Mesenchymal stem cell (in vitro differentiated cells and primary cell): ENCODE data around the gene TECPR1.

ENCODE experiments used
- DNase-seq: peaks from one replicate; pipeline ENCODE4 v3.0.0-alpha.2; 2013
- H2AFZ ChIP-seq: one replicate; pipeline ENCODE4 v1.6.1; 2013; ENCODE audit warnings: low read depth, mild to moderate bottlenecking, control low read depth, inconsistent platforms, low read length, moderate library complexity
- H2AK5ac ChIP-seq: 2 replicates; pipeline ENCODE4 v1.6.1; 2013; ENCODE audit warnings: low read length, moderate library complexity, mild to moderate bottlenecking, inconsistent platforms; ENCODE audit not compliant: severe bottlenecking
- H2BK120ac ChIP-seq: one replicate; pipeline ENCODE4 v1.6.1; 2013; ENCODE audit warnings: low read depth, mild to moderate bottlenecking, inconsistent platforms, low read length, moderate library complexity
- H2BK12ac ChIP-seq, 2 experiments: one replicate each; pipeline ENCODE4 v1.6.1; 2013; ENCODE audit warnings: inconsistent platforms in 2 of 2, low read length in 2 of 2, mild to moderate bottlenecking in 2 of 2, moderate library complexity in 2 of 2, control low read depth in 1 of 2
- H2BK15ac ChIP-seq: one replicate; pipeline ENCODE4 v1.6.1; 2013; ENCODE audit warnings: mild to moderate bottlenecking, low read depth, inconsistent platforms; ENCODE audit not compliant: poor library complexity, severe bottlenecking
- H2BK5ac ChIP-seq: 2 replicates; pipeline ENCODE4 v1.6.1; 2013; ENCODE audit warnings: low read depth, mild to moderate bottlenecking, low read length, control low read depth, inconsistent platforms; ENCODE audit not compliant: poor library complexity, severe bottlenecking
- H3K14ac ChIP-seq, 2 experiments: one replicate each; pipeline ENCODE4 v1.6.1; 2013; ENCODE audit warnings: inconsistent platforms in 2 of 2, low read length in 2 of 2, control low read depth in 1 of 2, mild to moderate bottlenecking in 1 of 2, moderate library complexity in 1 of 2
- H3K18ac ChIP-seq, 2 experiments: one replicate each; pipeline ENCODE4 v1.6.1; 2013; ENCODE audit warnings: inconsistent platforms in 2 of 2, low read length in 2 of 2, control low read depth in 1 of 2, low read depth in 1 of 2, mild to moderate bottlenecking in 1 of 2
- H3K23ac ChIP-seq, 2 experiments: one replicate each; pipeline ENCODE4 v1.6.1; 2013; ENCODE audit warnings: inconsistent platforms in 2 of 2, low read length in 2 of 2, mild to moderate bottlenecking in 2 of 2, moderate library complexity in 2 of 2, control low read depth in 1 of 2
- H3K27ac ChIP-seq: 2 replicates; pipeline ENCODE4 v1.5.1; 2013; ENCODE audit warnings: mild to moderate bottlenecking, moderate library complexity, low read length, control low read depth, inconsistent platforms; ENCODE audit not compliant: poor library complexity, severe bottlenecking
- H3K27me3 ChIP-seq, 2 experiments: 2 replicates each; pipeline versions ENCODE4 v1.6.1 to v1.7.0; 2013; ENCODE audit warnings: low read length in 2 of 2, mild to moderate bottlenecking in 2 of 2, moderate library complexity in 2 of 2, control low read depth in 1 of 2, inconsistent platforms in 1 of 2; ENCODE audit not compliant: control insufficient read depth in 1 of 2, insufficient read depth in 1 of 2
- H3K36me3 ChIP-seq, 2 experiments: 2 replicates each; pipeline versions ENCODE4 v1.6.1 to v1.7.0; 2013; ENCODE audit warnings: low read length in 2 of 2, control low read depth in 1 of 2, inconsistent platforms in 1 of 2, low read depth in 1 of 2, mild to moderate bottlenecking in 1 of 2; ENCODE audit not compliant: insufficient read depth in 2 of 2, control insufficient read depth in 1 of 2
- H3K4ac ChIP-seq, 2 experiments: one replicate each; pipeline ENCODE4 v1.6.1; 2013; ENCODE audit warnings: inconsistent platforms in 2 of 2, low read length in 2 of 2, mild to moderate bottlenecking in 2 of 2, moderate library complexity in 2 of 2, control low read depth in 1 of 2, low read depth in 1 of 2
- H3K4me1 ChIP-seq: 2 replicates; pipeline ENCODE4 v1.6.1; 2013; ENCODE audit warnings: low read depth, low read length, control low read depth; ENCODE audit not compliant: control insufficient read depth, insufficient read depth
- H3K4me2 ChIP-seq: 2 replicates; pipeline ENCODE4 v1.6.1; 2013; ENCODE audit warnings: low read length, mild to moderate bottlenecking, inconsistent platforms; ENCODE audit not compliant: poor library complexity, severe bottlenecking
- H3K4me3 ChIP-seq, 2 experiments: 2 replicates each; pipeline versions ENCODE4 v1.5.1 to v1.7.0; 2013; ENCODE audit warnings: low read length in 2 of 2, mild to moderate bottlenecking in 2 of 2, control low read depth in 1 of 2, low read depth in 1 of 2; ENCODE audit not compliant: insufficient read depth in 1 of 2
- H3K79me1 ChIP-seq: replicated peaks from 2 replicates; pipeline ENCODE4 v1.6.1; 2013; ENCODE audit warnings: mild to moderate bottlenecking, control low read depth, low read length, inconsistent platforms; ENCODE audit not compliant: poor library complexity, severe bottlenecking
- H3K9ac ChIP-seq: 2 replicates; pipeline ENCODE4 v1.7.0; 2013; ENCODE audit warnings: mild to moderate bottlenecking, low read length, moderate library complexity
- H3K9me3 ChIP-seq: 2 replicates; pipeline ENCODE4 v1.7.0; 2013; ENCODE audit warnings: mild to moderate bottlenecking, low read length; ENCODE audit not compliant: control insufficient read depth
- H4K8ac ChIP-seq: one replicate; pipeline ENCODE4 v1.6.1; 2013; ENCODE audit warnings: inconsistent platforms, mild to moderate bottlenecking, low read length, moderate library complexity
- H4K91ac ChIP-seq: one replicate; pipeline ENCODE4 v1.6.1; 2013; ENCODE audit warnings: mild to moderate bottlenecking, low read length, inconsistent platforms
- WGBS: methylation state at CpG from one replicate; pipeline ENCODE4 v1.1.7; 2013; ENCODE audit warnings: mixed read lengths; 5-methylcytosine and 5-hydroxymethylcytosine counted together

Gene TECPR1

DNA sequence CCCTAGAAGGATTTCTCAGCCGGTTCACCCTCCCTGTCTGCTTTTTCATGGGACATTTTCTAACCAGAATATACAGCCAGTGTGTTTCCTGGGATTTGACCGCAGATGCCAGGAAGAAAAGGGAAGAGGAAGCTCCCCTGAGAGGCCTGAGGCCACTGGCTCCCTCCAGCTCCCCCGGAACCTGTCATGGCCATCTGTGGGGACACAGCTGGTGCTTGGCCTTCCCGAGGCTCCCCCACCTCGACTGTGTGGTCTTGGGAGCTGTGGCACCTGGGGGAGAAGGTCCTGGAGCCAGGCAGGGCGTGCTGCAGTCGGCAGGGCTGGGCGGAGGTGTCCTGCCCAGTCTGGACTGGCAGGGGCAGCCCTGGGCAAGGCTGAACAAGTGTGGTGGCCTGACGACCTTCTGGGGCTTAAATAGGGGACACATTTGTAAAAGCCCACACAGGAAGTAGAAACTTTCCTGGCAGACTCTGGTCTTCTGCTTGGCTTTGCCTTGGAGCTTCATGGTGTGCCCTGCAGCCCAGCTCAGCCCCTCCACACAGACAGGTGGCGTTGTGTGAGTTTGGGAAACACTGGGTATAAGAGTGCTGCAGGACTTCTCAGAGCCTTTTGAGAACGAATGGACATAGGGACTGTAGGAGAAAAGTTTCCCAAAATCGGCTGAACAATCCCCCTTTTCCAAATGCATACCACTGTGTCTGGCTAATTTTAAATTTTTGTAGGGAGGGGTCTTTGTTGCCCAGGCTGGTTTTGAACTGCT, 36.2 kb upstream of the TECPR1 start:
- Histone ChIP-seq H3K36me3 (peaks cover 70 to 79% of the 10 kb centered on the region in 2 experiments), H4K8ac (no peak overlapping the region), H3K4me3 (no peak overlapping the region), H2BK15ac (no peak overlapping the region), H3K27me3 (no peaks in the 10 kb centered on the region), H3K4me1 (peaks cover 57% of the 10 kb centered on the region), H2BK120ac (no peak overlapping the region), H3K4ac (no peak overlapping the region), H3K79me1 (peaks cover 12% of the 10 kb centered on the region), H3K23ac (peak overlapping the region in 1 of 2 experiments; percentile 34), H2AK5ac (peak overlapping the region; percentile 13), H2AFZ (no peak overlapping the region), H3K9ac (peak overlapping the region; percentile 22), H2BK12ac (peak overlapping the region in 1 of 2 experiments; percentile 29), H2BK5ac (no peak overlapping the region), H3K4me2 (no peak overlapping the region), H3K18ac (peak overlapping the region in 1 of 2 experiments; percentile 11), H3K27ac (no peak overlapping the region), H4K91ac (peak overlapping the region; percentile 70), H3K14ac (no peak overlapping the region), H3K9me3 (no peaks in the 10 kb centered on the region)
- WGBS = 94% methylated on average over 12 of the region's 12 CpGs
- DNase-seq = no peak

DNA sequence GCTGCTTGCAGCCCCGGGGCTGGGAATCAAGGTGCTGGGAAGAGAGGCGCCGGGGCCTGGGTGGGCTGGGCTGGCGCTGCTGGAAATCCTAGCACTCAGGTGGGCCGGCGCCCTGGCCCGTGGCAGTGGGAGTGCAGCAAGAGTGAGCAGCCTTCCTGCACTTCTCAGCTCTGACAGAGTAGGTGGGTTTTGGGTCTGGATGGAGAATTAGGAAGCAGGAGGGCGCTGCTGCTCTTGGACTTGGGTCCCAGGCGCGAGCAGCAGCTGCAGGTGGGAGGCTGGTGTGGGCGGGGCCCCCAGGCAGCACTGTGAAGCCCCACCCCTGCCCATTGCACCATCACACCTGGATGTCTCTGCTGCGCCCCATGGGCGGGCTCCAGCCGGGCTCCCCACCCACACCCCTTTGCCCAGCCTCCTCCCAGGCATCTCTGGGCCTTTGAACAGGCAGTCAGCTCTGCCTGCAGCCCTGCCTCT, 35.5 kb upstream of the TECPR1 start:
- no peak overlapping the region for H2AK5ac ChIP-seq
- peaks cover 57% of the 10 kb centered on the region for H3K4me1 ChIP-seq
- no peak overlapping the region for H2BK5ac ChIP-seq
- no peak overlapping the region for H2BK12ac ChIP-seq
- H2BK120ac ChIP-seq = no peak overlapping the region
- H3K14ac ChIP-seq = peak overlapping the region in 1 of 2 experiments; percentile 37
- H4K8ac ChIP-seq = peak overlapping the region; percentile 51
- 88% methylated on average over 10 of the region's 14 CpGs for WGBS
- H3K23ac ChIP-seq = no peak overlapping the region
- H4K91ac ChIP-seq = no peak overlapping the region
- H2BK15ac ChIP-seq = no peak overlapping the region
- H3K36me3 ChIP-seq = peaks cover 70 to 76% of the 10 kb centered on the region in 2 experiments
- peak overlapping the region; percentile 95 for H3K9ac ChIP-seq
- no peak overlapping the region for H3K4me2 ChIP-seq
- H3K4ac ChIP-seq = no peak overlapping the region
- H3K9me3 ChIP-seq = no peaks in the 10 kb centered on the region
- H3K27ac ChIP-seq = no peak overlapping the region
- peaks cover 10% of the 10 kb centered on the region for H3K79me1 ChIP-seq
- no peak for DNase-seq
- peak overlapping the region in 1 of 2 experiments; percentile 91 for H3K4me3 ChIP-seq
- H3K27me3 ChIP-seq = no peaks in the 10 kb centered on the region
- H2AFZ ChIP-seq = no peak overlapping the region
- H3K18ac ChIP-seq = peak overlapping the region in 1 of 2 experiments; percentile 48

DNA sequence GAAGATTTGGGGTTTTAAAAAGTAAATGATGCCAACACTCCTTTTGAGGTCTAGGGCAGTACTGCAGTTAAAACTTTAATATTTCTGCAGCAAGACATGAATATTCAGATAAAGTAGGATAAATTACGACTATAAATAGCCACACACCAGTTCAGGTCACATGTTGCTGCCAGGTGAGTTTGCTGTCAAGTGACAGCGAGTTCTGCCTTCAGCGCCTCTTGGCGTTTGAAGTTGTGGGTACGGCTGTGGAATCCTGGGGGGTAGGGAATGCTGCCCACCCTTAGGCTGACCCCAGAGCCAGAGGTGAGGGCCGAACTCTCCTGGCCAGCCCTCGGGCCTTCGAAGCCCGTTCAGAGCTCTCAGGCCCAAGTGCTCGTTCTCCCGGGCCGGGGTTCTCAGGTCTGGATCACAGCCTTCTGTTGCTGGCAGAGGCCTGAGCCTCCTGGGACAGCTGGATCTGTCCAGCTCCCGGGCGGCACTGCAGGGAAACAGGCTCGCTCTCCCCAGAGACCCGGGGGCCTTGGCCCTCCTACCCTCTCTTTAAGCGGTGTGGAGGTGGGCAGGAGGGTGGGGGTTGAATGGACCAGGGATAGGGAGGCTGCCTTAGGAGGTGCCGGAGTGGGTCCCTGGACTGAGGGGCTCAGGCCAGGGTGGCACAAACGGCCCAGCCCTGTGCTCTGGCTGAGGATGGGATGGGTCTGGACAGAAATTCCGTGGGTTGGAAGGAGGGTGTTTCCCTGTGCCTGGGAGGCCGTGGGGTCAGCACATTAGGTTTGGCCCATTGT, 34.9 kb upstream of the TECPR1 start:
- WGBS = 92% methylated on average over 21 of the region's 21 CpGs
- H3K4me3 ChIP-seq = peak overlapping the region; percentile 24 to 91
- DNase-seq = no peak
- no peak overlapping the region for H2BK15ac ChIP-seq
- H3K14ac ChIP-seq = peak overlapping the region in 1 of 2 experiments; percentile 37
- no peaks in the 10 kb centered on the region for H3K27me3 ChIP-seq
- H2BK120ac ChIP-seq = no peak overlapping the region
- H3K4ac ChIP-seq = peak overlapping the region in 1 of 2 experiments; percentile 74
- peak overlapping the region; percentile 45 for H4K8ac ChIP-seq
- peaks cover 57% of the 10 kb centered on the region for H3K4me1 ChIP-seq
- H3K36me3 ChIP-seq = peaks cover 66 to 70% of the 10 kb centered on the region in 2 experiments
- H4K91ac ChIP-seq = peak overlapping the region; percentile 54
- H3K23ac ChIP-seq = peak overlapping the region in 1 of 2 experiments; percentile 90
- H3K4me2 ChIP-seq = no peak overlapping the region
- peak overlapping the region; percentile 95 for H3K9ac ChIP-seq
- no peak overlapping the region for H2AFZ ChIP-seq
- no peak overlapping the region for H2BK5ac ChIP-seq
- peak overlapping the region in 1 of 2 experiments; percentile 13 for H3K18ac ChIP-seq
- no peaks in the 10 kb centered on the region for H3K9me3 ChIP-seq
- H3K27ac ChIP-seq = no peak overlapping the region
- H2AK5ac ChIP-seq = peak overlapping the region; percentile 27
- peak overlapping the region in 1 of 2 experiments; percentile 63 for H2BK12ac ChIP-seq
- H3K79me1 ChIP-seq = peaks cover 6% of the 10 kb centered on the region
